H1 (cell line): ENCODE measurements around the gene NDUFA11. TPM values are rescaled to one million over a fixed set of nuclear protein-coding genes. Genes with fewer than 3 reads are reported as not detected.

Experiments
- BACH1 ChIP-seq: IDR thresholded peaks from 2 replicates; pipeline ENCODE4 v1.6.1; 2012; ENCODE audit warnings: low read length, improper control_type of control experiment
- CTBP2 ChIP-seq: IDR thresholded peaks from 2 replicates; pipeline ENCODE4 v1.7.0; 2011; ENCODE audit warnings: borderline replicate concordance, mild to moderate bottlenecking, moderate library complexity, mixed read lengths, low read length; ENCODE audit not compliant: insufficient read depth, insufficient read length
- JUND ChIP-seq: IDR thresholded peaks from 2 replicates; pipeline ENCODE4 v1.6.1; 2011; ENCODE audit warnings: mild to moderate bottlenecking, improper control_type of control experiment, low read length
- KDM4A ChIP-seq: IDR thresholded peaks from one replicate; pipeline ENCODE4 v1.7.1; 2012; ENCODE audit warnings: low read depth, mild to moderate bottlenecking, moderate library complexity, low read length, inconsistent platforms; ENCODE audit not compliant: severe bottlenecking
- TBP ChIP-seq: IDR thresholded peaks from 2 replicates; pipeline ENCODE4 v1.6.1; 2011; ENCODE audit warnings: low read depth, low read length, improper control_type of control experiment
- YY1 ChIP-seq: IDR thresholded peaks from 2 replicates; pipeline ENCODE4 v1.6.1; 2011; ENCODE audit warnings: low read depth, mild to moderate bottlenecking, low read length
- ZNF274 ChIP-seq: IDR thresholded peaks from 2 replicates; pipeline ENCODE4 v1.7.0; 2012; ENCODE audit warnings: low read length, borderline replicate concordance; ENCODE audit errors: extremely low read depth
- polyA plus RNA-seq, 7 experiments: library from polyadenylated mRNA; depleted of rRNA in 3 of 7; stranded (reverse) in 5 of 7; unstranded in 2 of 7; fragments of >200 nt in 5 of 7; fragments of 200-250 nt in 2 of 7; gene quantifications; 1 replicate in 5 of 7; 2 replicates in 1 of 7; 4 replicates in 1 of 7; pipeline versions ENCODE4 v1.2.1 to v1.2.3, GENCODE V29; 2011 to 2013; ENCODE audit warnings: missing spikeins in 2 of 7, mixed read lengths in 2 of 7
- total RNA-seq: library from RNA; stranded (reverse); fragmentation: NEBNext Ultra II Directional; extraction: Animal tissue kit (Norgen Biotek cat#: 25700); gene quantifications from 2 replicates; pipeline ENCODE4 v1.2.1, GENCODE V29; 2021
- TF ChIP-seq, protein P1 (sequence below): IDR thresholded peaks from 2 replicates; pipeline ENCODE4 v1.6.1; 2011; ENCODE audit warnings: low read length, improper control_type of control experiment

The NDUFA11 gene
- total and polyA plus RNA-seq, 2 of the 8 experiments (the other 6 are each of a cell fraction or from before 2014, with no cell fraction given), result 205 to 1,037 TPM

DNA sequence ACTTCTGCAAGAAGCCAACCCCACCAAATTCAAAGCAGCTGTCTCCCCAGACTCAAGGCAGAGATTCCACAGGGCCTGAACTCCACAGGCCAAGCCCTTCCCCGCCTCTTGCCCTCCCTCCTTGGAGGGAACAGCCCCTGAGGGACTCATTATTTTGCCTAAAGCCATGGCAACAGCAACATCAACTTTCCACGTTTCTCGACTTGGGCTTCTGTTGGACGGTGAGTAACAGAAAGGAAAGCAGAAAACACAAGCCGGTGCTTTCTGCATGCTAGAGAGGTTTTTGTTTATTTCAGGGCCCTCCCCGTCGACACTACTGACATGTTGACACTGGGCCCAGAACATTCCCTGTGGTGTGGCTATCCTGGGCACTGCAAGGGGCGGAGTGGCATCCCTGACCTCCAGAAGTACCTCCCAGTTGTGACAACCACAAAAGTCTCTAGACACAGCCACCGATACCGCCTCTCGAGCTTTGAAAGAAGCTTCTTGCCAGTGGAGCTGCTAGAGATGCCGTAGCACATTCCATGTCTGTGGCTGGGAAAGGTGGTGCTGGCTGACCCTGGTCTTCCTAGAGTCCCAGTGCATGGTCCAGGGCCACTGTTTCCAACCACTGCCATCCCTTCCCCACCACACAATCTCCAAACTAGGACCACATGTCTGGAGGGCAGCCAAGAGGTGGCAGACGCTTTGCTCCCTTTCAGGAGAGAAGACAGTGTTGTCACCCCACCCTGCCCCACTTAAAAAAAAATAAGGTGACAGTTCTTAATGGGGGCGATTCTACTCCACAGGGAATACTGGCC, 23.3 kb upstream of the NDUFA11 start (continued):
- TF ChIP-seq, protein P1, sequence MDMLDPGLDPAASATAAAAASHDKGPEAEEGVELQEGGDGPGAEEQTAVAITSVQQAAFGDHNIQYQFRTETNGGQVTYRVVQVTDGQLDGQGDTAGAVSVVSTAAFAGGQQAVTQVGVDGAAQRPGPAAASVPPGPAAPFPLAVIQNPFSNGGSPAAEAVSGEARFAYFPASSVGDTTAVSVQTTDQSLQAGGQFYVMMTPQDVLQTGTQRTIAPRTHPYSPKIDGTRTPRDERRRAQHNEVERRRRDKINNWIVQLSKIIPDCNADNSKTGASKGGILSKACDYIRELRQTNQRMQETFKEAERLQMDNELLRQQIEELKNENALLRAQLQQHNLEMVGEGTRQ, result no peak
- TF ChIP-seq CTBP2 (no peak), TBP (no peak), BACH1 (no peak), ZNF274 (no peak), YY1 (no peak), JUND (no peak), KDM4A (no peak)
